HPDE6-E6E7 (cell line): ENCODE results near the gene PCNX3.

Experiments
- DNase-seq: peaks from one replicate; pipeline ENCODE4 v3.0.0; 2011; ENCODE audit warnings: missing footprints; ENCODE audit errors: extremely low spot score

The PCNX3 gene

GRCh38 chr11:65639623-65640482 lies 24.3 kb downstream of the PCNX3 start:
- no peak for DNase-seq

DNA sequence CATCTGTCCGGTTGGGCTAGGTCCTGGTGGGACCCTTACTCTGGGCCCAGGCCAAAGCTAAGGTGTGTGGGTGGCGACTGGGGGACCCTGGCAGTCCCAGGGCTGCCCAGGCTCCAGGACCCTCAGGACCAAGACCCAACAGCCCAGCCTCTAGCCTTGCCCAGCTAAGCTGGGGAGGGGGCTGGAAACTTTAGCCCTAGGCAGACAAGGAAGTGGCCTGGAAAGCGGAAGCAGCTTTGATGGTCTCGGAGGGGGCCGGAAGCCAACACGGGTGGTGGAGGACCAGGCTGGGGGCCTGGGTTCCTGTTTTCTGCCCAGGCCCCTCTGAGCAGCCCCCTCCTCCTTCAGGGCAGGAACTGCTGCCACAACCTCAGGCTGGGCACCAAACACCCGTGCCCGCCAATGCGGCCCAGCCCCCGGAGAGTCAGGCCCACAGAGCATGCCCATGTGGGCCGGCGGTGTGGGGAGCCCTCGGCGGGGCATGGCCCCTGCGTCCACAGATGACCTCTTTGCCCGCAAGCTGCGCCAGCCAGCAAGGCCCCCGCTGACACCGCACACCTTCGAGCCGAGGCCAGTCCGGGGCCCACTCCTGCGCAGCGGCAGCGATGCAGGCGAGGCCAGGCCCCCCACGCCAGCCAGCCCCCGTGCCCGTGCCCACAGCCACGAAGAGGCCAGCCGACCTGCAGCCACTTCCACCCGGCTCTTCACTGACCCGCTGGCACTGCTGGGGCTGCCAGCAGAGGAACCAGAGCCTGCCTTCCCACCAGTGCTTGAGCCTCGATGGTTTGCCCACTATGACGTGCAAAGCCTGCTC lies 25.1 kb downstream of the PCNX3 start:
- DNase-seq, result no peak

DNA sequence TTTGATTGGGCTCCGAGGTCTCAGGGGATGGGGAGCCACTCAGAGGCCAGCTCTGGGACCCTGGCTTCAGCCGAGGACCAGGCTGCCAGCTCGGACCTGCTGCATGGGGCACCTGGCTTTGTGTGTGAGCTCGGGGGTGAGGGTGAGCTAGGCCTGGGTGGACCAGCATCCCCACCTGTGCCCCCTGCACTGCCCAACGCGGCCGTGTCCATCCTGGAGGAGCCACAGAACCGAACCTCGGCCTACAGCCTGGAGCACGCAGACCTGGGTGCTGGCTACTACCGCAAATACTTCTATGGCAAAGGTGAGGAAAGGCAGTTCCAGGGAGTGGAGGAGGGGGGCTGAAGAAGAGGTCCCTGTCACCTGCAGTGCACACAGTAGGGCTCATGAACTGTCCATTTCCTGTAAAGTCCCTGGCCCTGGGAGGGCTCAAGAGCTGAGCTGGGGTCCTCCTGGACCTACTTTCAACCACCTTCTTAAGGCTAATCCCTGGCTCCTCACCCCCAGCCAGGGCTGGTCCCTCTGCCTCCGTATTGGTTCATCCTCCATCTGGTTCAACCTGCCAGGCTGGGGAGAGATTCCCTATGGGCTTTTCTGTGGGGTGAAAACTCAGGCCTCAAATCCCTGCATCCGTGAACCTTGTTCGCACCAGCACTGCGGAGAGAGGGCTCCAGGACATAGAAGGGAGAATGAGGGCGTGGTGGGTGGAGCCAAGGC lies 25.9 kb downstream of the PCNX3 start:
- no peak for DNase-seq

- no peak for DNase-seq
Observed at GRCh38 chr11:65642014-65642671, 26.6 kb downstream of the PCNX3 start.

- DNase-seq, result peak; percentile 79
Observed at GRCh38 chr11:65643971-65644370, 28.4 kb downstream of the PCNX3 start.

- no peak for DNase-seq
Observed at GRCh38 chr11:65644837-65645236, 29.3 kb downstream of the PCNX3 start.

- DNase-seq, result no peak
Observed at GRCh38 chr11:65645710-65646109, 30.1 kb downstream of the PCNX3 start.

DNA sequence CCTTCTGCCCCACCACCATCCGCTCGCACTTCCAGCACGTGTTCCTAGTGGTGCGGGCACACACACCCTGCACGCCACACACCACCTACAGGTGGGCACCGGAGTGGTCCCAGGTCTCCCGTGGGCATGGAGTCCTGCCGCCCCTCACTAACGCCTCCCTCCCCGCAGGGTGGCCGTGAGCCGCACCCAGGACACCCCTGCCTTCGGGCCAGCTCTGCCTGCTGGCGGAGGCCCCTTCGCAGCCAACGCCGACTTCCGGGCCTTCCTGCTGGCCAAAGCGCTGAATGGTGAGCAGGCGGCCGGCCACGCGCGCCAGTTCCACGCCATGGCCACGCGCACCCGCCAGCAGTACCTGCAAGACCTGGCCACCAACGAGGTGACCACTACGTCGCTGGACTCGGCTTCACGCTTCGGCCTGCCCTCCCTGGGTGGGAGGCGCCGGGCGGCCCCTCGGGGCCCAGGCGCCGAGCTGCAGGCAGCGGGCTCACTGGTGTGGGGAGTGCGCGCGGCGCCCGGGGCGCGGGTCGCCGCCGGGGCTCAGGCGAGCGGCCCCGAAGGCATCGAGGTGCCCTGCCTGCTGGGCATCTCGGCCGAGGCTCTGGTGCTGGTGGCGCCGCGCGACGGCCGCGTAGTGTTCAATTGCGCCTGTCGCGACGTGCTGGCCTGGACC lies 30.8 kb downstream of the PCNX3 start:
- DNase-seq, result no peak

GRCh38 chr11:65646958-65647701 lies 31.6 kb downstream of the PCNX3 start:
- DNase-seq, result no peak

- DNase-seq, result no peak
Observed at GRCh38 chr11:65648997-65649493, 33.5 kb downstream of the PCNX3 start.

GRCh38 chr11:65649656-65650546 lies 34.3 kb downstream of the PCNX3 start:
- DNase-seq, result no peak

DNA sequence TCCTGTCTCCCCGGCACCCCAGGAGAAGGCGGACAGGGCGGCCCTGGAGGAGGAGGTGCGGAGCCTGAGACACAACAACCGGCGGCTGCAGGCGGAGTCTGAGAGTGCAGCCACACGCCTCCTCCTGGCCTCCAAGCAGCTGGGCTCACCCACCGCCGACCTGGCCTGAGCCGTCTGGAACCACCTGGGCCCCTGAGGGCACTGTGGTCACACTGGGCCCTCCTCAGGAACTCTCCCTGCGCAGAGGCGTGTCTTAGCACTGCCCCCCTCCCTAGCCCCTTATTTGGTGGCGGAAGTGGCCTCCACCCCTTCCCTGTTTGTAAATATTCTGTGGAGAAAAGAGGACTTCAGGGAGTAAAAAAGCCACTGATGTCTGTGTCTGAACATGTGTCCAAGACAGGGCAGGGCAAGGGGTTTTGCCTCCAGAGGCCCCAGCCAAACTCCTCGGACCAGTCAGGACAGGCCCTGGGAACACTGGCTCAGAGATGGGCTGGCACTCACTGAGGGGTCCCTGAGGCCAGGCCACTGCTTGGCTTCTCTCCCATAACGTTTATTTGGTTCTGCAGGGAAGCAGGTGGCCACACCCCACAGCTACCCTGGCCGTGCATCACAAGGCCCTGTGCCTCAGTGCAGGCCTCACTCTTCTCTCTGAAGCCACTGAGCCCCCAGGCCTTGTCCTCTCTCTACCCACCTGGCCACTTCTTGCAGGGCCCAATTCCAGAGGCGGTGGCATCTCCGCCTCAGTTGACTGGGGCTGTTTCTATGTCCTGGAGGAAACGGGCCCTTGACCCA lies 35.2 kb downstream of the PCNX3 start:
- no peak for DNase-seq

DNA sequence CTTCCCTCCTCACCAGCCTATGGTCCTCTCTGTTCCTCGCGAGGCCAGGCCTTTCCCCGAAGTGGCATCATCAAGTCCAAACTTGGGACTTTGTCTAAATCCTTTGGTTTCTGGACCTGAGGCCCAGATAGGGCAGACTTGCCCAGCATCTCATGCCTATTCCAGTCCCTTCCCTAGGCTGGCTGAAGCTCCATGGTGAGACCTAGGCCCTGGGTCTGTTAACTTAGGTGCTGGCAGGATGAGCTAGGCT lies 35.7 kb downstream of the PCNX3 start:
- no peak for DNase-seq

DNA sequence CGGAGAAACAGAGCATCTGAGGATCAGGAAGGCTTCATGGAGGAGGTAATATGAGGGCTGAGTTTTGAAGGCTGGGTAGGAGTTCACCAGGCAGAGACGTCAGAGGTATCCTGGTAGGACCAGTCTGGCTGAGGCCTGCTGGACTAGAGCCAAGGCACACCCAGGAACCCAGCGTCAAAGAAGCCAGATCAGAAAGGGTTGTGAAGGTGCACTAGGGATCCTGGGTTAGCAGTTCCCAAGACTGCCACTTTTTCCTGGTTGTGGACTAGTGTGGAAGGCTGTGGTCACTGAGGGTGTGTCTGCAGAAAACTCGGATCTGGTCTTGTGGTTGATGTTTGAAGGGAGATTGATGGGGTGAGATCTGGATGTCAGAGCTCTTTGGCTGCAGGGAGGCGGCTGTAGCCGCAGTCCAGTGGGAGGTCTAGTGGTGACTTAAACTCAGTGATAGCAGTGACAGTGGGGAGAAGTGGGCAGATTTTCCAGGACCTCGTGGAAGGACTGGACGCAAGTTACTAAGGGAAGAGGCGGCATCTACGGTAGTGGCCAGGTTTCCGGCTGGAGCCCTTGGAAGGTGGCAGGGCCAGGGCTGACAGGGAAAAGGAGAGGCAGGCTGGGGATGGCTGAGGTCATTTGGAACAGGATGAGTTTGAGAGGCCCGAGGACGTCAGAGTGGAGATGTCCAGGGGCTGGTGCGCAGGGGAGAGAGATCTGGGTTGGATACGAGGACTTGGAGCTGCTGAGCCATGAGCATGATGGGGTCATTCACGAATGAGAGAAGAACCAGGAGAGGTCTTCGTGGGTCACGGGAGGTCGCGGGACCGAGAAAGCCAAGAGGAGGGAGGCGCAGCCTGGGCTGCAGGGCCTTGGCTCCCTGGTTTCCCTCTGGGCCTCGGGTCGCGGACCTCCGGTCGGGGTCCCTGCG lies 36.3 kb downstream of the PCNX3 start:
- no peak for DNase-seq

DNA sequence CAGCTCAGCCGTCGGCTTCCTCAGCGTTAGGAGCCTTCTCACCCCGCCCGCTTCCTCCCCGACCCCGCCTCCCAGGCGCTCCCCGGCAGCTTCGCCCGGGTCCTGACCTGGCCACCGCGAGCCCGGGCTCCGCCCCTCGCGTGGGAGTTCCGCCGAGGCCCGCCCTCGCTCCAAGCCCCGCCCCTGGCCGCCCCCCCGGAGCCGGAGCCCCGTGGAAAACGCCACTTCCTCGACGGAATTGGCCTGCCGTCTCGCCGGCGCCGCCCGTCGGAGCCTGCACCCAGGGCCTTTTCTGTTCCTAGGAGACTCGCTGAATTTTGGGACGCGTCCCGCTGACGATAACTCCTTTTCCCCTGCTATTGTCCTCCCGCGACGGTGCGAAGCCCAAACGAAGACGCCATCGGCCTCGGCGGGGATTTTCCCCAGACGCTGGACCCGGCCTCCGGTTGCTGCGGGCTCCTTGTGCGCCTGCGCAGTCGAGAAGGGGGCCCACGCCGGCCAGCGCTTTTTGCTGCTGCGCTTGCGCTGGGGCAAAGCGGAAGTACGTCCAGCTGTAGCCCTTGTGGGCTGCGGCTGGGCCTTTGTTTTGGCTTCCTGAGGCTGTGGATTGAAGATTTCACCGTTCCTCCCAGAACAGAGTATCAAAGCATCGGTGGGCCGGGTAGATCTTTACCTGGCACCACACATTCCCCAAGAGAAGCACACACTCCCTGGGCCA lies 37.1 kb downstream of the PCNX3 start:
- DNase-seq, result peak; percentile 97

GRCh38 chr11:65653229-65654225 lies 38.0 kb downstream of the PCNX3 start:
- no peak for DNase-seq
